GM12892 (cell line): ENCODE measurements around the gene TNFRSF6B.

Experiments
- POLR2AphosphoS5 ChIP-seq: IDR thresholded peaks from 2 replicates; pipeline ENCODE4 v1.6.1; 2011; ENCODE audit warnings: low read depth, low read length, control low read depth
- TAF1 ChIP-seq: IDR thresholded peaks from 2 replicates; pipeline ENCODE4 v1.6.1; 2011; ENCODE audit warnings: low read depth, mild to moderate bottlenecking, control low read depth, low read length, borderline replicate concordance

DNA sequence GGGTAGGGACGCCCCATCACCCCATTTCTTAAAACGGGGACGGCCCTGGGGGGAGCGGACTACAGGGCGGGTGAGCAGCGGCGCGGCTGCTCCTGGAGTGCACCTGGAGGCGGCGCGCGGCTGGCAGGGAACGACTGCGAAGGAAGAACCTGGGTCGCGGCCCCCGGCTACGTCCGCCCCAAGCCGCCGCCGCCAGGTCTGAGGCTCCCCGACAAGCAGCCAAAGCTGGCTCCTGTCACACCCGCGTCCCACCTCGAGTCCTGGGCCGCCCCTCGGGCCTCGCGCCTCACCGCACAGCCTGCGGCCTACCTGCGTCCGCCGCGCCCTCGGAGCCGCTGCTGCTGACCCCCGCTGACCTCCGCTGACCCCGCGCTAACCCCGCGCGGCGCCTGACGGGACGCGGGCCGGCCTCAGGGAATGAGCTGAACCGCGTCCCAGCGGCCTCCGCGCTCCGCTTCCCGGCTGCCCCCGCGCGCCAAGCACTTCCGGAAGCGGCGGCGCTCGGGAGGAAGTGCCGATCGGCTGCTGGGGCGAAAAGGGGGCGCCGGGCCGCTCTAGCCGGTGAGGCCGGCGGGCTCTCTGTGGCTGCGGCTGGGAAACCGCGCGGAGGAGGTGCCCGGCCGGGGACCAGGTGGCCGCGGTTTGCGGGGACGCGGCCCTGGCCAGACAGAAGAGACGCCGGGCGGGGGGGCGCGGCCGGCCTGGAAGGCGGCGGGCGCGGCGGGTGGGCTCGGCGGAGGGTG, 11.3 kb downstream of the TNFRSF6B start, which contains the start of the genes ARFRP1 and ZGPAT:
- TF ChIP-seq TAF1 (0 out of 2 replicates have a peak, but pooled peaks have one; percentile 40), POLR2AphosphoS5 (no peak)
